ENCODE results near the gene HNF4A. TPM values are rescaled to one million over a fixed set of nuclear protein-coding genes. Genes with fewer than 3 reads are reported as not detected.

HNF4A gene
- total RNA-seq, 4 donors from 2014 or later = 173 to 471 (median 252) TPM

DNA sequence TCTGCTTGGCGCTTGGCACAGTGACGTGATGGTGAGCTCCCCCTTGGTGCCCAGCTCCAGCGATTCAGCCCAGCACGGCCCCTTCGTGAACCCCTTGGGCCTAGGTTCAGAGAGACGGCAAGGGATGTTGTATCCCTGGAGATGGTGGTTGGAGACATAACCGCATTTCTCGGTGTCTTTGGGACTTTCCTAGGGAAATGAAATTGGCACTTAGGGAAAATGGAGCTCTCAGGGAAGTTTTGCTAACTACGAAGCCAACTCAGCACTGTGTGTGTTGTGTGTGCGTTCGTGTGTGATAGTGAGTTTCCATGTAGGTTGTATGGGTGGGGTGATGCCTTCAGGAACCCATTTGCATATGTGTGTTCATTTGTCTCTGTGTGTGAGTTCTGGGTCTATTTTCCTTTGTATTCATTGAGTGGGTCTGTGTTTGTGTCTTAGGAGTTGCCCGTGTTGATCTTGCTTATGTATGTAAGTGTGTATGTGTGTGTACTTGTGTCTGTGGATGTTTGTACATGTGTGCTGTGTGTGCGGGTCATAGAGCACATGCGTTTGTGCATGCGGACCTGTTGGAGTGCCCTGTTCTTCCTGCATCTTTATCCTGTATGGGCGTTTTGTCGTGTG, 46.4 kb downstream of the HNF4A start:
- Histone ChIP-seq H3K27ac (peak overlapping the region; percentile 68 to 89 (median 78)), H3K36me3 (no peaks in the 10 kb centered on the region), H3K4me1 (peaks cover 0 to 39% (median 26%) of the 10 kb centered on the region in 4 donors), H3K9me3 (no peaks in the 10 kb centered on the region), H3K27me3 (no peaks in the 10 kb centered on the region), H3K4me3 (peak overlapping the region; percentile 11 to 45 (median 40))
- WGBS, 2 donors (ENCODE audit: low coverage in 1 of 2) = 48 to 83% methylated on average over 1 to 17 of the region's 17 CpGs
- intact Hi-C loops (cut with DNase I; ENCODE audit: low total_unique reads) = no loop called here
- TF ChIP-seq POLR2AphosphoS5 (IDR thresholded peaks at IDR 0.05) (no peak), POLR2A (IDR thresholded peaks at IDR 0.05) (no peak), EP300 (IDR thresholded peaks at IDR 0.05; ENCODE audit: low read depth) (no peak)
- TF ChIP-seq, protein P1, sequence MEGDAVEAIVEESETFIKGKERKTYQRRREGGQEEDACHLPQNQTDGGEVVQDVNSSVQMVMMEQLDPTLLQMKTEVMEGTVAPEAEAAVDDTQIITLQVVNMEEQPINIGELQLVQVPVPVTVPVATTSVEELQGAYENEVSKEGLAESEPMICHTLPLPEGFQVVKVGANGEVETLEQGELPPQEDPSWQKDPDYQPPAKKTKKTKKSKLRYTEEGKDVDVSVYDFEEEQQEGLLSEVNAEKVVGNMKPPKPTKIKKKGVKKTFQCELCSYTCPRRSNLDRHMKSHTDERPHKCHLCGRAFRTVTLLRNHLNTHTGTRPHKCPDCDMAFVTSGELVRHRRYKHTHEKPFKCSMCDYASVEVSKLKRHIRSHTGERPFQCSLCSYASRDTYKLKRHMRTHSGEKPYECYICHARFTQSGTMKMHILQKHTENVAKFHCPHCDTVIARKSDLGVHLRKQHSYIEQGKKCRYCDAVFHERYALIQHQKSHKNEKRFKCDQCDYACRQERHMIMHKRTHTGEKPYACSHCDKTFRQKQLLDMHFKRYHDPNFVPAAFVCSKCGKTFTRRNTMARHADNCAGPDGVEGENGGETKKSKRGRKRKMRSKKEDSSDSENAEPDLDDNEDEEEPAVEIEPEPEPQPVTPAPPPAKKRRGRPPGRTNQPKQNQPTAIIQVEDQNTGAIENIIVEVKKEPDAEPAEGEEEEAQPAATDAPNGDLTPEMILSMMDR (IDR thresholded peaks at IDR 0.05) = no peak
- in situ Hi-C loops (cut with MboI; ENCODE audit: low pct_ligation_motif_present in 1 of 4, low pct_unique_long_range_greater_than_20kb in 1 of 4, low sequenced_read_pairs in 3 of 4) = no loop called here
- no peak for DNase-seq

DNA sequence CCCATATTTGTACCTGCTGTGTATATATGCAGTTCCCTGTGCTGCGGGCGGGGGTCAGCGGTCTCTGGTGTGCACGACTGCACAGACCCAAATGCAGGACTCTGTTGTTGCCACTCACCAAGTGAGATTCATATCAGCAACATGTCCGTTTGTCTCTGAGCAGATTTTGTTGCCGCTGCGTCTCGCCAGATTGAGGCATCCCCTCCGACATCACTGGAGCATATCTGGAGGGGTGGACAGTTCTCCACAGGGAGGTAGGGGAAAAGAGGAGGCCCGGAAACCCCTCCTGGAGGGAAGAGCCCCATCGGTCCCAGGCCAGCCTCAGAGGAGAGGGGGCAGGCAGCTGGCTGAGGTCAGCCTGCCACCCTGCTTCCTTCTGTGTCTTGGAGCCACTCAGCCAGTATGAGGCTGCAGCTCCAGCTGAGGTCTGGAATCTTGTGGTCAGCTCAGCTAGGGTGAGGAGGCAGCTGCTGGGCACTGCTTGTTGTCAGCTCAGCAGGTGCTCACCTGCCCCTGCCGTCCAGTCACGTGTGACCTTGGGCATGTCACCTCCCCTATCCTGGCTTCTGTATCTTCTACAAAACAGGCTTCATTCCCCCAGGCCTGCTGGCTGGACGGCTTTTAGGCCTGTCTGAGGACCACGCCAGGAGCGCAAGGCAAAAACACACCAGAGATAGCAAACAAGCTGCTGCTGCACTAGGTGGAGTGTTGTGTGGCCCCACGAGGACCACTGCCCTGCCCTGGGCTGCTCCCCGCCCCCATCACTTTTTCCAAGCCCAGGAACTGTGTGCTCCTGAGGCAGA, 47.1 kb downstream of the HNF4A start:
- H3K36me3 ChIP-seq = no peaks in the 10 kb centered on the region
- no peaks in the 10 kb centered on the region for H3K27me3 ChIP-seq
- peak overlapping the region; percentile 68 to 89 (median 78) for H3K27ac ChIP-seq
- in situ Hi-C loops (cut with MboI; ENCODE audit: low pct_ligation_motif_present in 1 of 4, low pct_unique_long_range_greater_than_20kb in 1 of 4, low sequenced_read_pairs in 3 of 4) (no loop called here), intact Hi-C loops (cut with DNase I; ENCODE audit: low total_unique reads) (no loop called here)
- 33 to 53% methylated on average over 5 to 18 of the region's 18 CpGs for WGBS, 2 donors (ENCODE audit: low coverage in 1 of 2)
- peak overlapping the region; percentile 11 to 45 (median 40) for H3K4me3 ChIP-seq
- H3K9me3 ChIP-seq = no peaks in the 10 kb centered on the region
- DNase-seq = peak; percentile 40
- TF ChIP-seq, protein P1 (IDR thresholded peaks at IDR 0.05) = no peak
- peak in 2 of 3 donors; percentile 39 to 56 for TF ChIP-seq POLR2AphosphoS5 (IDR thresholded peaks at IDR 0.05)
- H3K4me1 ChIP-seq = peaks cover 0 to 40% (median 28%) of the 10 kb centered on the region in 4 donors

DNA sequence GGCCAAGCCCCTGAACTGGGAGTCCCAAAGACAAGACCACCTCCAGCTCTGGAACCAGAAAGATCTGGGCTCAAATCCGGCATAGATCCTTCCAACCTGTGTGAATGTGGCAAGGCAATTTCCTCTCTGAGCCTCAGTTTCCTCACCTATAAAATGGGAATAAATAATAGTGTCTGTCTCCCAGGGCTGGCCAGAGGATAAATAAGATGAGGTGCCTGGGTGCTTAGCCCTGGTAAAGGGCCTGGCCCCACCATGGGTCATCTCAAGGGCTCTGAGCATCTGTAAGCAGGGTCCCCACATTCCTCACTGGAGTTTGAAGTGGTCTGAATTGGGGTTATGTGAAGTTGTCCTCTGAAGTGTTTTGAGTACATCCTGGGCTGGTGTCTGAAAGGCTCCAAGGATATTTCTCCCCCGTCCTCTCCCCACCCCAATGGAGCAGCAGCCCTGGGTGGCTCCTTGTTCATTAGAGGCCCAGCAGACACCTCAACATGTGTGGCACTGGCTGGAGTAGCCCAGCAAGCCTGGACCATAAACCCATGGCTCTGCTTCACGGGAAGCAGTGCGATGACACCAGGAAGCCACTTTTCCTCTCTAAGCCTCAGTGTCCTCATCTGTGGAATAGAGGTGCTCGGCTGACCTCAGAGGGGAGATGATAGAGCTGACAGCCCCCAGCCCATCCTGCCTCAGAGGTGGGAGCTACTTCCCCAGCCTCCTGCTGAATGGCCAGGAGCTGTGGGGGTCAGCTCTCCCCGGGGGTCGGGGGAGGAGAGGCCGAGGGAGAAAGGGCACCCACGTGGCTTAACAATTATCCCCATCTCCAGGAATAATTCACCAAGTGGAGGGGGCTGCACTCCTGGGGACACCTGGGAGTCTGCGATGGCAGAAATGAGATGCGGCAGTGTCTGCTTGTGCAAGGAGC, 48.0 kb downstream of the HNF4A start:
- no peaks in the 10 kb centered on the region for H3K9me3 ChIP-seq
- H3K27me3 ChIP-seq = no peaks in the 10 kb centered on the region
- peak overlapping the region in 3 of 4 donors; percentile 40 to 45 (median 41) for H3K4me3 ChIP-seq
- TF ChIP-seq POLR2A (IDR thresholded peaks at IDR 0.05) (no peak), EP300 (IDR thresholded peaks at IDR 0.05; ENCODE audit: low read depth) (no peak), POLR2AphosphoS5 (IDR thresholded peaks at IDR 0.05) (no peak)
- TF ChIP-seq, protein P1 (IDR thresholded peaks at IDR 0.05) = no peak
- peak; percentile 32 for DNase-seq
- intact Hi-C loops (cut with DNase I; ENCODE audit: low total_unique reads) = no loop called here
- 59% methylated on average over 10 of the region's 11 CpGs; no CpG with 5 or more reads in 1 of the 2 donors for WGBS, 2 donors (ENCODE audit: low coverage in 1 of 2)
- peaks cover 4 to 43% (median 36%) of the 10 kb centered on the region in 4 donors for H3K4me1 ChIP-seq
- in situ Hi-C loops (cut with MboI; ENCODE audit: low pct_ligation_motif_present in 1 of 4, low pct_unique_long_range_greater_than_20kb in 1 of 4, low sequenced_read_pairs in 3 of 4) = no loop called here
- no peaks in the 10 kb centered on the region for H3K36me3 ChIP-seq
- H3K27ac ChIP-seq = peak overlapping the region; percentile 68 to 89 (median 78)
